ENCODE data around the gene EPS8.

The EPS8 gene

DNA sequence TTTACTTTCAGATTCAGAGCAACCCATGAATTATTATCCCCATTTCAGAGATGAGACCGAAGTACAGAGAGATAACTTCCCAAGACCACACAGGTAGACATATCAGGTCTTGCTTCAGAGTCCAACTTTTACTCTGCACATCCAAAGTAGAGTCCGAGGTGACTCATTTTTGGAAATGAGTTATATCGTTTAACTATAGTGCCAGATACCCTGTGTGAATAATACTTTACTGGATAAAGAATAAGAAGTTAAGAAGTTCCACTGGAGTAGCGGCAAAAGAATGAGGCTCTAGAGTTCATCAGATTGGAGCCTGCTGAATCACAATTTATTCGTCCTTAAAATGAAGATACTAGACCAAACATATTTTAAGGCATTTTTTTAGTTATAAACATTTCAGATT is 124.7 kb downstream of the EPS8 start:
- no peak overlapping the region for H3K4me3 ChIP-seq (replicated peaks in 1 of 2; ENCODE audit: low read depth in 2 of 2, low read length in 2 of 2)
- peak; percentile 58 to 77 for DNase-seq (ENCODE audit: low read depth in 2 of 2)
- TF ChIP-seq, protein P1, sequence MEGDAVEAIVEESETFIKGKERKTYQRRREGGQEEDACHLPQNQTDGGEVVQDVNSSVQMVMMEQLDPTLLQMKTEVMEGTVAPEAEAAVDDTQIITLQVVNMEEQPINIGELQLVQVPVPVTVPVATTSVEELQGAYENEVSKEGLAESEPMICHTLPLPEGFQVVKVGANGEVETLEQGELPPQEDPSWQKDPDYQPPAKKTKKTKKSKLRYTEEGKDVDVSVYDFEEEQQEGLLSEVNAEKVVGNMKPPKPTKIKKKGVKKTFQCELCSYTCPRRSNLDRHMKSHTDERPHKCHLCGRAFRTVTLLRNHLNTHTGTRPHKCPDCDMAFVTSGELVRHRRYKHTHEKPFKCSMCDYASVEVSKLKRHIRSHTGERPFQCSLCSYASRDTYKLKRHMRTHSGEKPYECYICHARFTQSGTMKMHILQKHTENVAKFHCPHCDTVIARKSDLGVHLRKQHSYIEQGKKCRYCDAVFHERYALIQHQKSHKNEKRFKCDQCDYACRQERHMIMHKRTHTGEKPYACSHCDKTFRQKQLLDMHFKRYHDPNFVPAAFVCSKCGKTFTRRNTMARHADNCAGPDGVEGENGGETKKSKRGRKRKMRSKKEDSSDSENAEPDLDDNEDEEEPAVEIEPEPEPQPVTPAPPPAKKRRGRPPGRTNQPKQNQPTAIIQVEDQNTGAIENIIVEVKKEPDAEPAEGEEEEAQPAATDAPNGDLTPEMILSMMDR (IDR thresholded peaks at IDR 0.05; ENCODE audit: low read depth, low read length), result no peak

DNA sequence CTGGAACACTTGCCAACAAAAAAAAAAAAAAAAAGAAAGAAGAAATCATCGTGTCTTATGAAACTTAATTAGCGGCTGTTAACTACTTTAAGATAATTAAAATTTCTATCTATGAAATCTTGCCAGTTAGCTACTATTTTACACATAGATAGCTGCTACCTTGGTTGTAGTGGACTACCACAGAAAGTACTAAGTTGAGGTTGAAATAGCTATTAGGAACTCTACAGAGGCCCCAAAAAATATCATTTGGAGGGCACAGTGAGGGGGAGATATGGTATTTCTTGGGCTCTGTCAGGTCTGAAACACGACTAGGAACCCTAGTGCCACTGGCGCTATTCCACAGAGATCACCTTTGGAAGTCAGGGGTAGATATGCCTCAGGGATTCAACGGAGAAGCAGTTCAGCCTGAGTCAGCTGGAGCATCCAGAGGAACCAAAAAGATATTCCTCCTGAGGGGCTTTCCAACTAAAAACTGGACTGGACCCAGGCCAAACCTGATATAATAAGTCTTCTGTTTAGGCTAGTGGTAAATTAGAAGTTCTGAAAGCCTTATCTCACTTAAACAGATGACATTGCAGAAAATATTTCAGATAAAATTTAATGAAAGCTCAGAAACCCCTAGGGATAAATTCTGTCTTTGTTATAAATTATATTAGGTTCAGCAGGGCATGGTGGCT is 126.1 kb downstream of the EPS8 start:
- no peak overlapping the region for H3K4me3 ChIP-seq (replicated peaks in 1 of 2; ENCODE audit: low read depth in 2 of 2, low read length in 2 of 2)
- TF ChIP-seq, protein P1 (IDR thresholded peaks at IDR 0.05; ENCODE audit: low read depth, low read length), result no peak
- DNase-seq (ENCODE audit: low read depth in 2 of 2), result peak; percentile 36 to 48

DNA sequence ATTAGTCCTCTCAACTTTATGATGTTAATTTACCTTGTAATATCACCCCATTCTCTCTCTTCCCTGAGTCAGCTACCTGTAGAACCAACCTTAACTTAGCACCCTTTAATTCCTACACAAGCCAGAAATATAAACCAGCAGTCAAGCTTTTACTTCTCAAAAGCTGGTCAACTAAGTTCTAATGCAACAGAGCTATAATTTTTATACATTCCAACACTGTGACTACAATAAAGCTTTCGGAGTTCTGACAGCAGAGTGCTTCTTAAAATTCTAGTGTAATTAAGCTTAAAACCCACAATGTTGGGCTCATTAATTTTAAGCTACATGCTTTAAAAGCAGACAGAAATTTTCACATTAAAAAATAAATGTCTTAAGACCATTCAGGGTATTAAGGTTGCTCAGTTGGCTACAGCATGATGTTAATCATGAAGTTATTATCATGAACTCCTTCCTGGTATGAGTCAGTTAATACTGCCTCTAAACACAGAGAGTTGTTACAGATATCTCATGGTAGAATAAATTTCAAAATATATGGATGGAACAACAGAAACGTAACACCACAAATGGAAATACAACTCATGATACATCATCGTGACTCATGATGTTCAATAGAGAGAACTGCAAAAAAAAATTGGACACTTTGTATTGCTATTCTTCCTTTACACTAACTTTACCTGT is 126.7 kb downstream of the EPS8 start:
- DNase-seq (ENCODE audit: low read depth in 2 of 2), result peak; percentile 90 to 95

DNA sequence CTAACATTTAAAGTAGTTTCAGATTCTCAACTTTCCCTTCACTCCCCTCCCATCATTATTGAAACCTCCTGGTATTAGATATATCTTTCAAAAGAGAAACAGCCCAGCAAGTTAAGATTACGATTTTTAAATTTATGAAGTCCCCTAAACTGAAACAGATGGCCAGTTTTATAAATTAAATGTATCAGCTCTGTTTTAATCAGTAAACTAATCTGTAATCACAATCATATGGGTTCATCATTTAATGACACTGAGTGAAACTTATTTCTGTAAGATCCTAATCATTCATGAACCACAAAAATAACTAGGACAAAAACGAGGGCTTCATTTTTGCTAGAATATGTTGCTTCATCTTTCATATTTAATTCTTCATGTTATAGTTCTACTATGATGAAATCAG is 137.8 kb downstream of the EPS8 start:
- H3K4me3 ChIP-seq (replicated peaks in 1 of 2; ENCODE audit: low read depth in 2 of 2, low read length in 2 of 2), result no peak overlapping the region
- TF ChIP-seq, protein P1 (IDR thresholded peaks at IDR 0.05; ENCODE audit: low read depth, low read length), result no peak
- no peak for DNase-seq (ENCODE audit: low read depth in 2 of 2)

More for the DNA sequence above, 126.7 kb downstream of the EPS8 start:
- TF ChIP-seq, protein P1 (IDR thresholded peaks at IDR 0.05; ENCODE audit: low read depth, low read length), result no peak
- no peak overlapping the region for H3K4me3 ChIP-seq (replicated peaks in 1 of 2; ENCODE audit: low read depth in 2 of 2, low read length in 2 of 2)

DNA sequence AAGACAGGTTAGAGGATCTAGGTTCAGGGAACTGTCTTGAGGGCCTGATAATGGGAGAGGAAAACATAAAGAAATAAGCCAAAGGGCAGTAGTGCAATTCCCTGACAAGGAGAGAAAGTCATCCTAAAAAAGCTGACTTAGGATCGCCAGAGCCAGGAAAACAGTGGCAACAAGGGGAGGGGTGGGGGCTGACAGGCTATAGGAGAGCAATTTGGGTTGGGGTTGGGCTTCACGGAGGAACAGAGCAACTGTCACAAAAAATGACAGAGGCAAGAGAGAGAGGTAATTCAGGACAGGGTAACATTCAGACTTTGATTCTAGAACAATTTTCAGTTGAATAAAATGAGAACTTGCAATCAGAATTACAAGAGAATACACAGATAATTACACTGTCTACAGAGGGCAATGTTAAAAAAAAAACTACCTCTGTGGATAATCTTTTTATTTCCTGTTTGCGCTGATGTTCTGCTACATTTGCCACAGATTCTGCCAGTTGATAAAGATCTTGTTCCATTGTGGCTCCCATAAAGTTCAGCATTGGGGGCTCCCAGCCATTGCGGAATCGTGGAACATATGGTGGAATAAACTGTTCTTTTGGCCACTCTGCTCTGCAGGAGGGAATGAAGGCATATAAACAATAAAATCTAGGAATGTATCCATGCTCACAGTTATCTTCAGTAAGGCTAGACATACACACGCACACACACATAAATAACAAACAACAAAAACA is 138.6 kb downstream of the EPS8 start:
- TF ChIP-seq, protein P1 (IDR thresholded peaks at IDR 0.05; ENCODE audit: low read depth, low read length), result no peak
- no peak overlapping the region for H3K4me3 ChIP-seq (replicated peaks in 1 of 2; ENCODE audit: low read depth in 2 of 2, low read length in 2 of 2)
- no peak for DNase-seq (ENCODE audit: low read depth in 2 of 2)

DNA sequence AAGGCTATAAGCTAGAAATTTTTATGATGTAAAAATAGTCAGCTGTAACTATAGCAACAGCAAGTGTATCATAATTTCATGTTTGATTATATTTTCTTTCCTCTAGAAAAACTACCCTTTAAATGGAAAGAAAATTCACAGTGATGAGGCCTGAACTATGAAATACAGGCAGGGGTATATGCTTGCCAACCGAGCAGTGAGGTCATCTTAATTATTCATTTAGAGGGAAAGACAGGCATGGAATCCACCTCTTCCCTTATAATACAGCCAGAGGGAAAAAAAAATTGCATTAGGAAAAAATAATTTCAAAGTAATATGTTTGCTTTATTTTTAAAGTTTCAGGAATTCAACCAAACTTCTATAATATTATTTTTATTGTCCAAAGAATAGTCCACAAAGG is 139.8 kb downstream of the EPS8 start:
- TF ChIP-seq, protein P1 (IDR thresholded peaks at IDR 0.05; ENCODE audit: low read depth, low read length), result no peak
- no peak overlapping the region for H3K4me3 ChIP-seq (replicated peaks in 1 of 2; ENCODE audit: low read depth in 2 of 2, low read length in 2 of 2)
- no peak for DNase-seq (ENCODE audit: low read depth in 2 of 2)

Data from cardiac fibroblast (primary cell).